Measurements from ENCODE around the gene MYO6. TPM values are rescaled to one million over a fixed set of nuclear protein-coding genes. Genes with fewer than 3 reads are reported as not detected.

Gene MYO6
- total RNA-seq, 1 experiment from 2014 or later: 122 TPM

- Mint-ChIP-seq H3K36me3 (ENCODE audit: insufficient read depth, unreplicated experiment) (no peaks in the 10 kb centered on the region), H3K27me3 (ENCODE audit: unreplicated experiment) (no peaks in the 10 kb centered on the region), H3K9me3 (ENCODE audit: low read depth, unreplicated experiment) (no peaks in the 10 kb centered on the region), H3K4me1 (ENCODE audit: low read depth, unreplicated experiment) (peaks cover 40% of the 10 kb centered on the region), H3K27ac (ENCODE audit: unreplicated experiment) (no peak overlapping the region), H3K4me3 (ENCODE audit: low read depth, unreplicated experiment) (no peak overlapping the region)
- DNase-seq: no peak
- CTCF ChIA-PET: no interaction called here
- TF ChIP-seq, protein P1, sequence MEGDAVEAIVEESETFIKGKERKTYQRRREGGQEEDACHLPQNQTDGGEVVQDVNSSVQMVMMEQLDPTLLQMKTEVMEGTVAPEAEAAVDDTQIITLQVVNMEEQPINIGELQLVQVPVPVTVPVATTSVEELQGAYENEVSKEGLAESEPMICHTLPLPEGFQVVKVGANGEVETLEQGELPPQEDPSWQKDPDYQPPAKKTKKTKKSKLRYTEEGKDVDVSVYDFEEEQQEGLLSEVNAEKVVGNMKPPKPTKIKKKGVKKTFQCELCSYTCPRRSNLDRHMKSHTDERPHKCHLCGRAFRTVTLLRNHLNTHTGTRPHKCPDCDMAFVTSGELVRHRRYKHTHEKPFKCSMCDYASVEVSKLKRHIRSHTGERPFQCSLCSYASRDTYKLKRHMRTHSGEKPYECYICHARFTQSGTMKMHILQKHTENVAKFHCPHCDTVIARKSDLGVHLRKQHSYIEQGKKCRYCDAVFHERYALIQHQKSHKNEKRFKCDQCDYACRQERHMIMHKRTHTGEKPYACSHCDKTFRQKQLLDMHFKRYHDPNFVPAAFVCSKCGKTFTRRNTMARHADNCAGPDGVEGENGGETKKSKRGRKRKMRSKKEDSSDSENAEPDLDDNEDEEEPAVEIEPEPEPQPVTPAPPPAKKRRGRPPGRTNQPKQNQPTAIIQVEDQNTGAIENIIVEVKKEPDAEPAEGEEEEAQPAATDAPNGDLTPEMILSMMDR (IDR thresholded peaks at IDR 0.05; ENCODE audit: unreplicated experiment): no peak
- no TSS peak for BruUV-seq (replicated peaks)
- intact Hi-C loops (cut with micrococcal nuclease; ENCODE audit: unreplicated experiment): no loop called here
These were observed 29.7 kb downstream of the MYO6 start for GRCh38 chr6:75778757-75779156.

- Mint-ChIP-seq H3K9me3 (ENCODE audit: low read depth, unreplicated experiment) (no peaks in the 10 kb centered on the region), H3K4me1 (ENCODE audit: low read depth, unreplicated experiment) (peaks cover 26% of the 10 kb centered on the region), H3K4me3 (ENCODE audit: low read depth, unreplicated experiment) (no peak overlapping the region), H3K27ac (ENCODE audit: unreplicated experiment) (no peak overlapping the region), H3K27me3 (ENCODE audit: unreplicated experiment) (no peaks in the 10 kb centered on the region), H3K36me3 (ENCODE audit: insufficient read depth, unreplicated experiment) (no peaks in the 10 kb centered on the region)
- intact Hi-C loops (cut with micrococcal nuclease; ENCODE audit: unreplicated experiment): no loop called here
- CTCF ChIA-PET: no interaction called here
- no TSS peak for BruUV-seq (replicated peaks)
- TF ChIP-seq, protein P1 (IDR thresholded peaks at IDR 0.05; ENCODE audit: unreplicated experiment): no peak
- no peak for DNase-seq
These were observed 37.1 kb downstream of the MYO6 start for GRCh38 chr6:75786152-75786551.

DNA sequence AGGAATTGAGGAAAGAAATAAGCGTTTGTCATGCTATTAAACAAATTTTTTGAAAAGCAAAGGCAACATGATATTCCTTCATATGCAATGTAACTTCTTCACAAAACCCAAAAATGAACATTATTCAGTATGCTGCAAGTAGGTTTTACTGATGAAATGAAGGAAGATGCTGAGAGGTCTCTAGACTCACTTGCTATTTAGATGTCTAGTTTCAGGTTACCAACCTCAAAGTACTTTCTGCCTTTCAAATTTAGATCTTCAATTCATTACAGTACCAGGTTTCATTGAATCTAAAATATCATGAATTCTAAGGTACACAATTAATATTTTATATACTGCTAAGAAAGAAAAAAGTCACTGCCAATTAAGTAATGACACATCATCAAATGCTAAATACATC, 39.9 kb downstream of the MYO6 start:
- no peak for DNase-seq
- H3K27ac Mint-ChIP-seq (ENCODE audit: unreplicated experiment): no peak overlapping the region
- no peaks in the 10 kb centered on the region for H3K36me3 Mint-ChIP-seq (ENCODE audit: insufficient read depth, unreplicated experiment)
- intact Hi-C loops (cut with micrococcal nuclease; ENCODE audit: unreplicated experiment): no loop called here
- no peaks in the 10 kb centered on the region for H3K27me3 Mint-ChIP-seq (ENCODE audit: unreplicated experiment)
- CTCF ChIA-PET: interaction anchor here (0.7 to 1.4 kb wide), 2 partner anchors 9 to 90 kb away, joined by 3 to 4 read pairs; no protein-coding TSS in a partner anchor
- H3K9me3 Mint-ChIP-seq (ENCODE audit: low read depth, unreplicated experiment): no peaks in the 10 kb centered on the region
- no TSS peak for BruUV-seq (replicated peaks)
- H3K4me1 Mint-ChIP-seq (ENCODE audit: low read depth, unreplicated experiment): peaks cover 4% of the 10 kb centered on the region
- no peak overlapping the region for H3K4me3 Mint-ChIP-seq (ENCODE audit: low read depth, unreplicated experiment)
- TF ChIP-seq, protein P1 (IDR thresholded peaks at IDR 0.05; ENCODE audit: unreplicated experiment): no peak

- intact Hi-C loops (cut with micrococcal nuclease; ENCODE audit: unreplicated experiment): no loop called here
- BruUV-seq (replicated peaks): no TSS peak
- H3K9me3 Mint-ChIP-seq (ENCODE audit: low read depth, unreplicated experiment): no peaks in the 10 kb centered on the region
- H3K4me3 Mint-ChIP-seq (ENCODE audit: low read depth, unreplicated experiment): no peak overlapping the region
- H3K27me3 Mint-ChIP-seq (ENCODE audit: unreplicated experiment): no peaks in the 10 kb centered on the region
- DNase-seq: no peak
- CTCF ChIA-PET: no interaction called here
- no peaks in the 10 kb centered on the region for H3K36me3 Mint-ChIP-seq (ENCODE audit: insufficient read depth, unreplicated experiment)
- no peak overlapping the region for H3K27ac Mint-ChIP-seq (ENCODE audit: unreplicated experiment)
- TF ChIP-seq, protein P1 (IDR thresholded peaks at IDR 0.05; ENCODE audit: unreplicated experiment): no peak
- H3K4me1 Mint-ChIP-seq (ENCODE audit: low read depth, unreplicated experiment): peaks cover 8% of the 10 kb centered on the region
These were observed 42.8 kb downstream of the MYO6 start for GRCh38 chr6:75791881-75792280.

All from Calu3 (cell line).